GM10266 (cell line): ENCODE measurements around the gene TNFAIP8.

ENCODE experiments used
- DNase-seq: peaks from one replicate; pipeline ENCODE4 v3.0.0; 2012; ENCODE audit errors: extremely low spot score
- TF ChIP-seq, protein P1 (sequence below): IDR thresholded peaks from 2 replicates; pipeline ENCODE4 v1.5.1; 2012; ENCODE audit warnings: mild to moderate bottlenecking, low read depth; ENCODE audit not compliant: control insufficient read depth, insufficient read depth; ENCODE audit errors: missing control alignments

TNFAIP8 gene

GRCh38 chr5:119336262-119336661, 19.6 kb upstream of the TNFAIP8 start:
- no peak for DNase-seq
- TF ChIP-seq, protein P1, sequence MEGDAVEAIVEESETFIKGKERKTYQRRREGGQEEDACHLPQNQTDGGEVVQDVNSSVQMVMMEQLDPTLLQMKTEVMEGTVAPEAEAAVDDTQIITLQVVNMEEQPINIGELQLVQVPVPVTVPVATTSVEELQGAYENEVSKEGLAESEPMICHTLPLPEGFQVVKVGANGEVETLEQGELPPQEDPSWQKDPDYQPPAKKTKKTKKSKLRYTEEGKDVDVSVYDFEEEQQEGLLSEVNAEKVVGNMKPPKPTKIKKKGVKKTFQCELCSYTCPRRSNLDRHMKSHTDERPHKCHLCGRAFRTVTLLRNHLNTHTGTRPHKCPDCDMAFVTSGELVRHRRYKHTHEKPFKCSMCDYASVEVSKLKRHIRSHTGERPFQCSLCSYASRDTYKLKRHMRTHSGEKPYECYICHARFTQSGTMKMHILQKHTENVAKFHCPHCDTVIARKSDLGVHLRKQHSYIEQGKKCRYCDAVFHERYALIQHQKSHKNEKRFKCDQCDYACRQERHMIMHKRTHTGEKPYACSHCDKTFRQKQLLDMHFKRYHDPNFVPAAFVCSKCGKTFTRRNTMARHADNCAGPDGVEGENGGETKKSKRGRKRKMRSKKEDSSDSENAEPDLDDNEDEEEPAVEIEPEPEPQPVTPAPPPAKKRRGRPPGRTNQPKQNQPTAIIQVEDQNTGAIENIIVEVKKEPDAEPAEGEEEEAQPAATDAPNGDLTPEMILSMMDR: peak; percentile 7

DNA sequence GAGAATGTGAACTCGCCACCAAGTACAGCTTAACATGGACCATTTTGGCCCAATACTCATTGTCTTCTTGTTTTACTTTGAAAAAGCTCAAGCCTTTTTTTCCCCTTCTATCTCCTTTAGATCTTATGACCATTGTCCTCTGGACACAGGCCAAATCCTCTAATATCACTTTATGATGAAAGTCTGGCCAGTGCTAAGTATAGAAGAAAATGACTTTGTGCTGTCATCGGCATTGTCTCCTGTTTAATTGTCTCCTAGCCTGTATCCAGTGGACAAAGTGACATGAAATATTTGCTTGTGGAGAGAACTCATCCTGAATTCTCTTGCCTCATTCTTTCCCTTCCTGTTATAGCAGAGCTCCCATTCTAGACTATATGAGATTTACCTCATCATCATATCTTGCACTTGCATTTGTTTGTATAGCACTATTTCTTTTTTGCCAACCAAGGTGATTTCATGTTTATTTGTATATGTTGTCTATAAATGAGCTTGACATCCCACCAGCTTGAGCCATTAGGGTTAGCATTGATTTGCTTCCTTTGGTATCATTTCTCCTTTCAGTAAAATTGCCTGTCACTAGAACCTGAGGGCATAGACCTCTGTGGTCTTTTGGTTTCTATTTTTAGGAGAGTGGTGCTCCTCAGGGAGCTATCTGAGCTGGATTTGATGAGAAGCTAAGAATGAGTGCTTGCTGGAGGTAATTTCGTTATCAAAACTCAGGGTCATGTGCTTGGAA, 18.8 kb upstream of the TNFAIP8 start:
- TF ChIP-seq, protein P1: no peak
- DNase-seq: no peak

- TF ChIP-seq, protein P1: no peak
- no peak for DNase-seq
Measured at GRCh38 chr5:119338326-119338946, 17.4 kb upstream of the TNFAIP8 start.

DNA sequence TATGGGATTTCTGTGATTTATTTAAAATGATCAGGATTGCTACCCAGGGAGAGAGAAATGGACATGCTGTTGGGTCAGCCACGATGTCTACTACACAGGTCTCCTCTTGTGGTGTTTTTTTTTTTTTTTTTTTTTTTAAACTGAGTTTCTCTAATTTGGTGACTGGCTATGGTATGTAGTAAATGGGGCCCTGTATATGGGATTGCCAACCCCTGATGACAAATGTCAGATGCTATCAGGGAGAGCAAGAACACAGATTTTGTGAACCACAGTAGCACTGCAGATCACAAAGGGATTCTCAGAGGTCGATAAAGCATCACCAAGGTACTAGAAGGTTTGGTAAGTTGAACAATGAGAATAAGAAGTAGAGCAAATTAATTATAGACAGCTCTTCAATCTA, 16.5 kb upstream of the TNFAIP8 start:
- TF ChIP-seq, protein P1: no peak

GRCh38 chr5:119339965-119340364, 15.9 kb upstream of the TNFAIP8 start:
- DNase-seq: no peak
- TF ChIP-seq, protein P1: no peak

More for the DNA sequence above, 16.5 kb upstream of the TNFAIP8 start:
- DNase-seq: no peak

DNA sequence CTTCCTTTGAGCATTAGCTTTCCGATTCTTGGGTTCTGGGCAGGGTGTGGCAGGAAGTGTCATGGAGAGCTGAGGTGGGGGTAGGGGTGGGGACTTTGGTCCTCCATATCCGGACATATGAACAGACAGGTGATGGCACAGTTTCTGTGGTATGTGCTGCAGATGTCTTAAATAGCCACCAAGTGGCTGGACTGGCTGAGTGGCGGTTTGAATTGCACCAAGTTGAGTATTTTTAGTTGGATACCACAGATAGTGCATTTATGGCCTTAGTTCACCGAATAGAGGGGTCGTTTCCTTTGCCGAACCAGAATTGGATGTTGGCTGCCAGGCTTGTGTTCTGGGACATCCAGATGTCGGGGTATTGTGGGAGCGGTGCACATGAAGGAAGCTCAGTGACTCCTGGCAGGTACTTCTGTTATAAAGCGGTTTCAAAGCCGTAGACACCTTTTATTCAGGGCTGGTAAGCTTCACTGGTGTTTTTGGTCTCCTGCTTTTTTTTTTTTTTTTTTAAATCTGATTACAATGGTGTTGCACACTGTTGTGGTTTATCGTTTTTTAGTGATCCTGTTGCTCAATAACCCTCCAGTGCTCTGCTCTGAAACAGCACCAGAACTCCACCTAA, 15.1 kb upstream of the TNFAIP8 start:
- DNase-seq: peak; percentile 64
- TF ChIP-seq, protein P1: no peak
